Stimulated activated CD8-positive, alpha-beta memory T cell treated with anti-CD3 and anti-CD28 coated beads, Interleukin-4, amount 100 ng/mL, for 48 hours (primary cell): ENCODE measurements around the gene SGSH.

Experiments
- DNase-seq: peaks from one replicate; pipeline ENCODE4 v3.0.0-alpha.2; 2020

SGSH gene

GRCh38 chr17:80220054-80220735 is at the start of gene SGSH, which contains the start of gene SLC26A11:
Gene SGSH (minus strand): TSS chr17:80220333. CDS start chr17:80220313, 20 bp downstream.
Gene SLC26A11 (plus strand): TSS chr17:80220427. CDS start chr17:80221561, 1,134 bp downstream.
- DNase-seq, result peak; percentile 82

GRCh38 chr17:80269405-80269807 is 49.3 kb upstream of the SGSH start:
- DNase-seq, result no peak

GRCh38 chr17:80268427-80268826 is 48.3 kb upstream of the SGSH start:
- no peak for DNase-seq

- no peak for DNase-seq
Measured at GRCh38 chr17:80267391-80267790, 47.3 kb upstream of the SGSH start.

- peak; percentile 80 for DNase-seq
Measured at GRCh38 chr17:80265205-80266068, 45.3 kb upstream of the SGSH start.

- DNase-seq, result peak; percentile 79
Measured at GRCh38 chr17:80264205-80265075, 44.3 kb upstream of the SGSH start.

- DNase-seq, result peak; percentile 91
Measured at GRCh38 chr17:80263253-80264204, 43.4 kb upstream of the SGSH start.

- no peak for DNase-seq
Measured at GRCh38 chr17:80262775-80263244, 42.7 kb upstream of the SGSH start.

- DNase-seq, result no peak
Measured at GRCh38 chr17:80262291-80262690, 42.2 kb upstream of the SGSH start.

- DNase-seq, result no peak
Measured at GRCh38 chr17:80261895-80262279, 41.8 kb upstream of the SGSH start.

GRCh38 chr17:80261159-80261894 is 41.2 kb upstream of the SGSH start:
- peak; percentile 76 for DNase-seq

GRCh38 chr17:80260791-80261158 is 40.6 kb upstream of the SGSH start, which contains the start of gene RNF213:
Gene RNF213 (plus strand): TSS chr17:80260852. CDS start chr17:80263682, 2,830 bp downstream.
- peak; percentile 52 for DNase-seq

GRCh38 chr17:80260069-80260535 is 40.0 kb upstream of the SGSH start:
- peak; percentile 81 for DNase-seq

GRCh38 chr17:80259457-80260068 is 39.4 kb upstream of the SGSH start:
- no peak for DNase-seq

- DNase-seq, result peak; percentile 55
Measured at GRCh38 chr17:80258296-80258695, 38.2 kb upstream of the SGSH start.

GRCh38 chr17:80257716-80258213 is 37.6 kb upstream of the SGSH start:
- no peak for DNase-seq

GRCh38 chr17:80256034-80256350 is 35.9 kb upstream of the SGSH start:
- DNase-seq, result no peak

- peak; percentile 70 for DNase-seq
Measured at GRCh38 chr17:80254396-80255251, 34.5 kb upstream of the SGSH start.
